ENCODE measurements around the gene NSD1.
"Not testable (repeated sequence)": the region's sequence is repeated elsewhere in the genome, so short reads cannot be mapped to it uniquely, and the experiment has no call there.

Gene NSD1

GRCh38 chr5:177293819-177294581, 160.4 kb downstream of the NSD1 start:
- DNase-seq, result no peak

DNA sequence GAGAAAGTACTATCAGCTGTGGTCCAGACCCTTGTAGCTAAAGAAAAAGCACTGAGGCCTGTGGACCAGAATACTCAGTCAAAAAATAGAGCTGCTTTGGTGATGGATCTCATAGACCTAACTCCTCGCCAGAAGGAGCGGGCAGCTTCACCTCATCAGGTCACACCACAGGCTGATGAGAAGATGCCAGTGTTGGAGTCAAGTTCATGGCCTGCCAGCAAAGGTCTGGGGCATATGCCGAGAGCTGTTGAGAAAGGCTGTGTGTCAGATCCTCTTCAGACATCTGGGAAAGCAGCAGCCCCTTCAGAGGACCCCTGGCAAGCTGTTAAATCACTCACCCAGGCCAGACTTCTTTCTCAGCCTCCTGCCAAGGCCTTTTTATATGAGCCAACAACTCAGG, 161.1 kb downstream of the NSD1 start:
- no peak for DNase-seq

DNA sequence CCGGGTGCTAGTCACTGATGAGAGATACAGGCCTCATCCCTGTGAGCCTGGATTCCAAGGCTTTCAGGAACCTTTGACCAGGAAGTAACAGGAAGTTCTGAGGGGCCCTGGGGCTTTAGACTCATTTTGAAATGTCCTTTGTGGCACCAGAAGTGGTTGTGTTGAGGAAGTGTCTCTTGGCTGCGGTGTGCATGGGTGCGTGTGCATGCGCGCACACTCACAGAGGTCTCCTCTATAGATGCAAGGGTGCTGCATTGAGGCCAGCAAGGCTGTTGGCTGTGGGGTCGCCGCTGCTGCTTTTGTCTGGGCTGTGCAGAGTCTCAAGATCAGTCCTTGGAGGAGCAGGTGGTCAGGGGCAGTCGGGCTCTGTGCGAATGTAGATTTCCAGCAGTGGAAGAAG, 162.4 kb downstream of the NSD1 start:
- DNase-seq, result peak; percentile 56 to 61

DNA sequence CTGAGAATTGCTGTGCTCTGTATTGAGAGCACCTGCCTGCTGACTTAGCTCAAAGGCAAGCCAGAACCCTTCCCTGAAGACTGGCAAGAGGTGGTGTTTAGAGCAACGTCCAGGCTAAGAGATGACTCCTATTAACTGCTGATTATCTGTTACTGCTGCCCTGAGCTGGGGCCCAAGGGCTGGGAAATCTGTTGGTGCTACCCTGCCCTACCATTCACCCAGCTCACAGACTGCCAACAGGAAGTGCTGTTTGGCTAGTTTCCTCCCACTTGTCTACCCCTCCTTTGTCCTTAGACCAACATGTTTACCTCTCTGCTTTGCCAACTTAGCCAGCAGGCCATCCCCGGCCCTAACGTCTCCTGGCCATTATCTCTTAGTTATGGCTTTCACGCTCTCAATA, 163.0 kb downstream of the NSD1 start:
- no peak for DNase-seq

GRCh38 chr5:177297922-177298321, 164.3 kb downstream of the NSD1 start:
- DNase-seq, result no peak

DNA sequence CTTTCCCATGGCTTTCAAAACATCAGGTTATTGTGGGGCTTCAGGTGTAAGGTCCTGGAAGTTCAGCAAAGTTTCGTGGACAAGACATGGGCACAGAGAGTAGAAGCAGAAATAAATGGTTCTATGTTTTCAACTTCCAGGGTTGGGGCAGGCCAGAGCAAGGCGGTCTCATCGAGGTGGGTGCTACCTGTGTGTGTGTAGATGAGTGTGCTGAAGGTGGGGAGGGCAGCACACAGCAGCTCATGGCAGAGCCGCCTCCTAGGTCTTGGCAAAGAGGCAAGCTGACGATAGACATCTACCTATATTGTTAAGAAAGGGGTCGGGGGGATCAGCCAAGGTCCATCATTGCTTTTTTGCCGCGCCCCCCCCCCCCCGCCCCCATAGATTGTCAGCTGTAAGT, 166.1 kb downstream of the NSD1 start:
- DNase-seq, result no peak

DNA sequence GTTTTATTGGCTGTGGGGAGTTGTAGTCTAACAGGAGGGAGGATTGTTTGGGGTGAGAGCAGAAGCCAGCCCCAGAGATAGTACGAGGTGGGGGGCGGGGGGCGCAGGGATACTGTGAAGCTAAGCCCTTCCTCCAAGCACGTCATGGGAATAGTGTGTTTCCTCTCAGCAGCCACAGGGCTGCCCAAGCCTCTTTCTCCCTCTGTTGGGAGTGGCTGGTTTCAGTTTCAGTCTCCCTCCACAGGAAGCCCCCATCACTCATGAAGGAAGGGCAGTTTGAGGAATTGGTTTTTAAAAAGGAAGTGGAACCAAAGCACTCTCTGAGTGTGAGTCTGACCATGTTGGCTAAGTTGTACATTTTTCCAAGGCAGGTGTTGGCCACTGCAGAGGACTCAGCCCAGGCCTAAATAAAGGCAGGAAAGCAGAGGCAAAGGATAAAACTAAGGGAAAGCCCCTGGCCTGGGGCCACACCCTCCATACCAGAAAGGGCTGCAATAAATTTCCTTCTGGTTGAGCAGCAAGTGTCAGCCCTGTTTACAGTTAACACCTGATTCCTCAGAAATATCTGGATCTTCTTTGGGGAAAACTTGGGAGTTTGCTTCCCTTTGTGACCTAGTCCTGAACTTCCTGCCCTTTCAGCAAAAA, 166.8 kb downstream of the NSD1 start:
- peak; percentile 86 to 91 for DNase-seq

DNA sequence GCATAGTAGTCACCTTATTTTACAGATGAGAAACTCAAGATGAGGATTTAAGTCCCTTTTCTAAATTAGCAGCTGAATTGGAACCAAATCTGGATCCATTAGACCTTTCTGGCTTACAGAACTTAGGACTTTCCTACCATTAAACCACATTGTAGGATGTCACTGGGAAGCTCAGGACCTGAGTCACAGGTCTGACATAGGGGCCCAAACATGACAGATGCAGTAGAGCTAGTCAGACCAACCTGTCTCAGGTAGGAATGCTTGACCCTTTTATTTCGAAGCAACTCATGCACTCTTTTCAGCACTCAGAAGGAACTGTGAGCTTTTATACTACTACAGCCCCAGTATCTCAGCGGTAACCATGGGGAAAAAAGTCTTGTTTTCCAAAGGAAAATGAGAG, 167.4 kb downstream of the NSD1 start:
- no peak for DNase-seq

GRCh38 chr5:177301503-177302165, 168.1 kb downstream of the NSD1 start:
- DNase-seq, result peak in 1 of 2 donors; percentile 13

DNA sequence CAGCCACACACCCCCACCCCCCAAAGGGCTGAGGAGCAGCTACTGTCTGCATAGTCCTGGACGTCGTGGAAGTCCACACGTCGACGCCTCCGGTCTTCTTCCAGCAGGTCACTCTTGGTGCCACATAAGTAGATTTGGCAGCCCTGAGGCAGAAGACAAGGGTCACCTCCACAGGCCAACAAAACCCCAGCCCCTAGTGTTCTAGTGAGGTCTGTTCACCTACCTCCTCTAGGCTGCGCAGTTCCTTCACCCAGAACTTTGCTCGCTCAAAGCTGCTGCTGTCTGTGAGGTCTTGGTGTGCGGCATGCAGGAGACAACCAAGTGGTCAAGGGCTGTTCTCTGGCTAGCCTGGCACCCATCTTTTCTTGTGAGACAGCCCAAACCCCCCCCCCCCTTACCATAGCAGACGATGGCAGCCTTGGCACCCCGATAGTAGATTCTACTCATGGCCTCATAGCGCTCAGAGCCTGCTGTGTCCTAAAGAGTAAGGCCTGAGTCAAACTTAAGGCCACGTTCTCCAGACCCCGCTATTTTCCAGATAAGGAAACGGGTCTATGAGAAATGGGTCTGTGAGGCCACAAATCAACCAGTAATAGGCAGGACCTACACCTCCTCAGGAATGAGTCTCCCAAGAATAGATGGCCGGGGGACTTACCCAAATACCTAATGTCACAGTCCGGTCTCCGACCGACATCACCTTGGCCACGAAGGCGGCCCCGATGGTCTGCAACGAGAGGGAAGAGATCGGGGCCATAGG, 169.0 kb downstream of the NSD1 start:
- no peak for DNase-seq

GRCh38 chr5:177303121-177303924, 169.8 kb downstream of the NSD1 start, which contains the start of the genes PRELID1 and RAB24:
Gene PRELID1, plus strand, starts transcription at chr5:177303799. Its CDS starts 187 bp downstream, at chr5:177303986.
Gene RAB24, minus strand, starts transcription at chr5:177303719. Its CDS starts 431 bp downstream, at chr5:177303288.
- DNase-seq, result peak; percentile 83 to 90

DNA sequence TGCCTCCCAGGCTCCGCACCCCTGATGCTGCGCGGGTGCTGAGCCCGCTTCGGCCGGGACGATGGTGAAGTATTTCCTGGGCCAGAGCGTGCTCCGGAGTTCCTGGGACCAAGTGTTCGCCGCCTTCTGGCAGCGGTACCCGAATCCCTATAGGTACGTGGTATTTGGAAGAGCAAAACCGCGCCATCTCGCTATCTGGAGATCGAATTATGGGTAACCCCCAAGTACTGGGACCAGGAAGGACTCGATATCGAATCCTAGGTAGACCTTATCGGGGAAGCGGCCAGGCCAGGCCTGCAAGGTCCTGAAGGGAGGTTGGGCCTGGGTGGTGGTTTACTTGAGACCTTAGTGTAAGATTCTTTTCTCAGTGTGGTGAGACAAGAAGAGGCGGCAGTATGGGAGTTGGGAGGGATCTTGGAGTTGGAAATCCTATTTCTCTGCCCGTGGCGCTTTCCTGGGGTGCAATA, 170.4 kb downstream of the NSD1 start:
- no peak for DNase-seq

DNA sequence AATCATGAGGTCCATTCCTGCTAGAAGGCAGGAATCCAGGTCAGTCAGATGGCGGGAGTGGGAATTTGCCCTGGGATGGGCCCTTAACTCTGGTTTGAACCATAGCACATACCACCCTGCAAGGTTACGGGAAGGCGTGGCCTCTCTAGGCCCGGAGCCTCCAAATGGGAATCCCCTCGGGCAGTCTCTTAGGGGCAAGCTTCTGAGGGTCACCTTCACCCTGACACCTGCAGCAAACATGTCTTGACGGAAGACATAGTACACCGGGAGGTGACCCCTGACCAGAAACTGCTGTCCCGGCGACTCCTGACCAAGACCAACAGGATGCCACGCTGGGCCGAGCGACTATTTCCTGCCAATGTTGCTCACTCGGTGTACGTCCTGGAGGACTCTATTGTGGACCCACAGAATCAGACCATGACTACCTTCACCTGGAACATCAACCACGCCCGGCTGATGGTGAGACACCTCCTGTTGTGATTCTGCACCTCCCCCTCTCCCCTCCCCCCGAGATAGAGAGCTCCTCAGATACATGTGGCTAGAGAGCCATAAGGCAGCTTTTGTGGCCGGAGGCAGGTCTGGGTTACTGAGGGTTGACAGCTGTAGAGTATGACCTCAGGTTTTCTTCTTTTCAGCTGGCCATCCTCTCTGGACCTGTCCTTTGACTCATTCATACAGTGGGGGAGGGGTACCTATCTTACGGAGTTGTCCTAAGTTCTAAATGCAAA, 171.0 kb downstream of the NSD1 start:
- DNase-seq, result no peak

DNA sequence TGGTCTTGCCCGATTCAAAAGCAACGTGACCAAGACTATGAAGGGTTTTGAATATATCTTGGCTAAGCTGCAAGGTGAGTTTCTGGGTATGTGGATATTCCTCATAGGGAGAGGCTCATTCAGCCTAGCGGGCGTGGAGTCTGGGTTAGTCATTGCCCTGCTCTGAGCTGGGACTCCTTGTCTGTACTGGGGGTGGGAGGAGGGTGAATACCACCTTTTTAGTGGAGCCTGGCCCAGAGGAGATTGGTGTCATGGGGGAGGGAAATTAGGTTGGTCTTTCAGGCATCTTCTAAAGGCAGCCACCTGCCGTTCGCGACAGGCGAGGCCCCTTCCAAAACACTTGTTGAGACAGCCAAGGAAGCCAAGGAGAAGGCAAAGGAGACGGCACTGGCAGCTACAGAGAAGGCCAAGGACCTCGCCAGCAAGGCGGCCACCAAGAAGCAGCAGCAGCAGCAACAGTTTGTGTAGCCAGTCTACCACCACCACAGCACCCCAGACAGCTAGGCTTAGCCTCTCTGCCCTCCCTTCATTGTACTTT, 172.6 kb downstream of the NSD1 start:
- DNase-seq, result not testable (repeated sequence)

- peak; percentile 91 to 97 for DNase-seq
These were observed 173.3 kb downstream of the NSD1 start for GRCh38 chr5:177306674-177307543.

DNA sequence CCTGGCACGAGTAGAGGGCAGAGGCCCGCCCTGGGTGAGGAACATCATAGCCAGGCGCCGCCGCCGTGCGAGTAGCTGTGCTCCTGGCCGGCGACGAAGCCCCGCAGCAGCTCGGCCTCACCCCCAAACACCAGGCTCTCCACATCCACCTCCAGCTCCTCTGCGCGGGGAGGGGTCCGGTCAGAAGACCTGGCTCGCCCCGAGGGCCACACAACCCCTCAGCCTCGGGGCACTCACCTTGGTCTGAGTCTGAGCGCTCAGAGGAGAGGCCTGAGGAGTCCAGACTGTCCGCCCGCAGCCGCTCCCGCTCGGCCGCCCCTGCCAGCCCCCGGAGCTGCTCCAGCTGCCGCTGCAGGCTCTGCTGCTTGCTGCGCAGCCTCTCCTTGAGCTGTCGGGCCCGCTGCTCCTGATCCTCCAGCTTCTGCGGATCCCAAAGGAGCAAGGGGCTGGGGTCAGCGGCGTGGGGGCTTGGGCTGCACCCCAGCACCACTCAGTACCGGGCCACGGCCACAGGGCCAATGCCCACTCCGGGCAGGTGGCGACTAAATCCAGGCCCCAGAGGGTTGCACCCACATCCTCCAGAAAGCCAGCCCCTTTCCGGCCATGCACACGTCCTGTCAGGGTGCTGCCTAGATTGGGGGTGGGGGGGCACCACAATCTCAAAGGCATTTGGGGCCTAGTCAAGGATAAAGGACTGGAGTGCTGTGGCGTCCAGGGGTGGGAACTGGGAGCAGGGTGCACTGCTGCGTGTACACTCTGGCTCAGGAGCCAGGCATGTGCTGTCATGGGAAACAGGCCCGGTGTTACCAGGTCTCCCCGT, 174.2 kb downstream of the NSD1 start:
- peak in 1 of 2 donors; percentile 1 for DNase-seq

DNA sequence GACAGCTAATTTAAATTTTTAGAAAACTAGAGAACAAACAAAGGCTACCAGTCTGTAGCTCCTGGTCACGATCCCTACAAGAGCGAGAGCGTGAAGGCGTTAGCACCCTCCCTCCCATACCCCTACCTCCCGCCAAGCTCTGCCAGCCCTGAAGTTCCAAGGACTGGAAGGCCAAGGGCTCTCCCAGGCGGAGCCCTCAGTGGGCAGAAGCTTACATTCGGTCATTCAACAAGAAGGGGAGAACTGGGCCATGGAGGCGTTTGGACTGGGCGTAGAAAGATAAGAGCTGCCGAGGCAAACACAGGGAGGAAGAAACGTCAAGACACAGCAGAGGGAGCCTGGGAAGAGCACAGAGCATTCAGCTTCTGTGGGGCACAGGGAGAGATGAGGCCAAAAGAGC, 175.2 kb downstream of the NSD1 start:
- DNase-seq, result no peak

DNA sequence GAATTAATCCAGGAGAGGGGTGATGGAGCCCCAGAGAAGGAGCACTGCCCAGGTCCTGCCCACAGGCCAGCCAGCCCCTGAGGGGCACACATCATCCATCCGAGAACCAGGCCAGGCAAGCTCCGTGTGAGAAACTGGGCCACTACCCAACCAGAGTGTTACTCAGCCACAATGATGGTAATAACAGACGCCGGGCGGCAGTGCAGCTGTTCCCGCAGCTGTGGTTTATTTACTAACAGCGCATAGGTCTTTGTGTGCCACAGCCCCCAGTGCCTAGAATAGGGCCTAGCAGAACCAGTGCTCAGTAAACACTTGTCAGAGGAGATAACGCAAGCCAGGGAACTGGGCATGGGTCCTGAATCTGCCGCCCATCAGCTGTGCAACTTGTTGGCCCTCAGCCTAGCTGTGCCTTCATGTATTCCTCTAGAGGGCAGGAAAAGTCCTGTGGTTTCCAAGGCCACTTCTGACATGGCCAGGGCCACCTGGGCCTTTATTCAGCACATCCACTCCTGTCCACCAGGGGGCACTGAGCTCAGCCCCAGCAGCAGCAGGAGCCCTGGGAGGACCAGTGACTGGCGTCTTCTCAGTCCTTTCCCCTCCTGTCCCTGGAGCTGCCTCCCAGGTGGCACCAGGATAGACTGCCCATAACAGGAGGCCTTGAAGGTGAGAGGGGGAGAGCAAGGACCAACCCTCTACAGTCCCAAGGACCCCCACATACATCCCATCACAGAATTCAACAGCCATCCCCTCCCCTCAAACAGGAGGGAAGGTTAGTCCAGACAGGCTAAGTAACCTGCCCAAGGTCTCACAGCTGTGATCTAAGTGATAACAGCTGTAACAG, 176.0 kb downstream of the NSD1 start:
- peak; percentile 38 to 43 for DNase-seq

All from inflammatory macrophage (primary cell).